ENCODE data around the gene TMEM121. TPM values are rescaled to one million over a fixed set of nuclear protein-coding genes. Genes with fewer than 3 reads are reported as not detected.

Gene TMEM121
- total RNA-seq, 4 donors from 2014 or later = 3.9 to 6.7 (median 5.2) TPM

DNA sequence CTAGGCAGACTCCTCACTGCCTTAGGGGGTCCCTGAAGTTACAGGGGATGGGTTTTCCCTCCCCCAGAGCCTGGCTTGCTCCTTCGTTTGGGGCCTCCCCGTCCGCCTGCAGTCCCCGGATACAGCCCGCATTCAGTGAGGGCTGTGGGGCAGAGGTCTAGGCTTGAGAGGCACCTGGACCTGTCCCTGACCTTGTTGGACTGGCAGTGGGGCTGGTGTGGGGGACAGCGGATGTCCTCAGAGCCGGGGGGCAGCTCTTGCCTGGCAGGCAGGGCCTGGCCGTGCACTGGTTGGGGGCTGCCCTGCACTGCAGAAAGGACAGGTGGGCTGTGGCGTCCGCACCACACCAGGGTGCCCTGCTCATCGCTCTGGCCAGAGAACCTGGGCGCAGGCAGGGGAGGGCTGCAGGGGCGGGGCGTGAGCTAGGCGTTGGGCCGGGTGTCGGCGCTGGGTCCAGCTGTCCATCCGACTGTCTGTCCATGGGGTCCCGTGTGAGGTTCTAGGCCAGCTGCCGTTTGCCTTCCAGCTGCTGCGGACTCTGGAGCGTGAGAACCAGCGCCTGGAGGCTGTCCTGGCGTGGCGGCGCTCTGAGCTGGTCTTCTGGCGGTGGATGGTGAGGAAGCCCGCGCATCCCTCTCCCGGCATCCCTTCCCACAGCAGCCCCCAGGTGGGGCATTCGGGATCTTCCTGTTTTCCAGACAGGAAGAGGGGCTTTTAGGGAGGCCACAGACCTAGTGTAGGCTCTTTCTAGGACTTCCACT lies 29.4 kb upstream of the TMEM121 start:
- WGBS, 2 donors (ENCODE audit: low coverage in 1 of 2) = 96% methylated on average over 5 of the region's 32 CpGs; no CpG with 5 or more reads in 1 of the 2 donors
- no peak for ATAC-seq
- Histone ChIP-seq H3K27ac (no peak overlapping the region), H3K36me3 (peaks cover 0 to 12% of the 10 kb centered on the region in 2 donors), H3K27me3 (no peaks in the 10 kb centered on the region), H3K4me3 (no peak overlapping the region), H3K4me1 (peaks cover 0 to 18% (median 0%) of the 10 kb centered on the region in 3 donors), H3K9me3 (no peaks in the 10 kb centered on the region)
- TF ChIP-seq EP300 (IDR thresholded peaks at IDR 0.05) (no peak), POLR2A (IDR thresholded peaks at IDR 0.05) (no peak), POLR2AphosphoS5 (IDR thresholded peaks at IDR 0.05) (no peak)
- TF ChIP-seq, protein P1, sequence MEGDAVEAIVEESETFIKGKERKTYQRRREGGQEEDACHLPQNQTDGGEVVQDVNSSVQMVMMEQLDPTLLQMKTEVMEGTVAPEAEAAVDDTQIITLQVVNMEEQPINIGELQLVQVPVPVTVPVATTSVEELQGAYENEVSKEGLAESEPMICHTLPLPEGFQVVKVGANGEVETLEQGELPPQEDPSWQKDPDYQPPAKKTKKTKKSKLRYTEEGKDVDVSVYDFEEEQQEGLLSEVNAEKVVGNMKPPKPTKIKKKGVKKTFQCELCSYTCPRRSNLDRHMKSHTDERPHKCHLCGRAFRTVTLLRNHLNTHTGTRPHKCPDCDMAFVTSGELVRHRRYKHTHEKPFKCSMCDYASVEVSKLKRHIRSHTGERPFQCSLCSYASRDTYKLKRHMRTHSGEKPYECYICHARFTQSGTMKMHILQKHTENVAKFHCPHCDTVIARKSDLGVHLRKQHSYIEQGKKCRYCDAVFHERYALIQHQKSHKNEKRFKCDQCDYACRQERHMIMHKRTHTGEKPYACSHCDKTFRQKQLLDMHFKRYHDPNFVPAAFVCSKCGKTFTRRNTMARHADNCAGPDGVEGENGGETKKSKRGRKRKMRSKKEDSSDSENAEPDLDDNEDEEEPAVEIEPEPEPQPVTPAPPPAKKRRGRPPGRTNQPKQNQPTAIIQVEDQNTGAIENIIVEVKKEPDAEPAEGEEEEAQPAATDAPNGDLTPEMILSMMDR (IDR thresholded peaks at IDR 0.05) = no peak

DNA sequence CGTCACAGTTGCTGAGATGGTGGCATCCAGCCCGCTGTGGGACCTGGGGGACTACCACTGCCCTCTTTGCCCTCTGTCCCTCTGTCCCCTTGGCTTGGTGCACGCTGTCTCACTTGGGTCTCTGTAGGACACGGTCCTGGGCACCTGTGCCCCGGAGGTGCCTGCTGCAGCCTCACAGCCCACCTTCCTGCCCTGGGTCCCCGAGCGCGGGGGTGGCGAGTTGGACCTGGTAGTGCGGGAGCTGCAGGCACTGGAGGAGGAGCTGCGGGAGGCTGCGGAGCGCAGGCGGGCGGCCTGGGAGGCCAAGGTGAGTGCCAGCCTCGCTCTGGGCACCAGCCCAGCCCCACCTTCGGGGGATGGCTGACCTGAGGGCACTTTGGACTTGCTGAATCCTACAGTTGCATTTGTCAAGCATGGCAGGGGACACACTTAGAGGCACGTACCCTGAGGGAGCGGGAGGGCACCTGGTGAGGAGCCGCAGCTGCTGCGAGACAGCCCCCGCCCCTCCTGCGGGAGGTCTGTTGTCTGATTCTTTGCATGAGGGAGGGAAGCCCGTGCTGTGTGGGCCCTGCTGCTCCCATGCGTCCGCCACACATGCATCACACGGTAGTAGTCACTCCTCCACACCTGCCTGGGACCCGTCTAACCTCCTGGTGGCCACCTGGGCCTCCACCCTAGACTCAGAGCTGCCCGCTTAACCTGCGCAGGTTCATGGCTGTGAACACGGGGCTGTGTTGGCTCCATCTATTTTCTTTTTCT lies 28.5 kb upstream of the TMEM121 start:
- no peak overlapping the region for H3K4me3 ChIP-seq

GRCh38 chr14:105498430-105499255 lies 27.7 kb upstream of the TMEM121 start:
- peak; percentile 3 for ATAC-seq
- no CpG with 5 or more reads among the region's 36 CpGs for WGBS, 2 donors (ENCODE audit: low coverage in 1 of 2)
- no peaks in the 10 kb centered on the region for H3K27me3 ChIP-seq
- peak overlapping the region in 2 of 4 donors; percentile 39 to 47 for H3K27ac ChIP-seq
- no peaks in the 10 kb centered on the region for H3K36me3 ChIP-seq
- TF ChIP-seq EP300 (IDR thresholded peaks at IDR 0.05) = no peak
- TF ChIP-seq POLR2A (IDR thresholded peaks at IDR 0.05) = no peak
- TF ChIP-seq POLR2AphosphoS5 (IDR thresholded peaks at IDR 0.05) = no peak
- TF ChIP-seq, protein P1 (IDR thresholded peaks at IDR 0.05) = no peak
- H3K4me1 ChIP-seq = peaks cover 0 to 10% (median 0%) of the 10 kb centered on the region in 3 donors
- no peak overlapping the region for H3K4me3 ChIP-seq
- H3K9me3 ChIP-seq = no peaks in the 10 kb centered on the region

More for the DNA sequence above, 28.5 kb upstream of the TMEM121 start:
- Histone ChIP-seq H3K27me3 (no peaks in the 10 kb centered on the region), H3K27ac (no peak overlapping the region), H3K36me3 (peaks cover 0 to 7% of the 10 kb centered on the region in 2 donors), H3K4me1 (peaks cover 0 to 10% (median 0%) of the 10 kb centered on the region in 3 donors), H3K9me3 (no peaks in the 10 kb centered on the region)
- ATAC-seq = no peak
- WGBS, 2 donors (ENCODE audit: low coverage in 1 of 2) = 73 to 81% methylated on average over 4 to 8 of the region's 31 CpGs
- TF ChIP-seq EP300 (IDR thresholded peaks at IDR 0.05) (no peak), POLR2A (IDR thresholded peaks at IDR 0.05) (no peak)

- peak overlapping the region in 2 of 4 donors; percentile 39 to 47 for H3K27ac ChIP-seq
- 100% methylated on average over 1 of the region's 27 CpGs; no CpG with 5 or more reads in 1 of the 2 donors for WGBS, 2 donors (ENCODE audit: low coverage in 1 of 2)
- no peaks in the 10 kb centered on the region for H3K9me3 ChIP-seq
- H3K4me1 ChIP-seq = peaks cover 0 to 10% (median 0%) of the 10 kb centered on the region in 3 donors
- TF ChIP-seq EP300 (IDR thresholded peaks at IDR 0.05) (no peak), POLR2A (IDR thresholded peaks at IDR 0.05) (no peak), POLR2AphosphoS5 (IDR thresholded peaks at IDR 0.05) (no peak)
- TF ChIP-seq, protein P1 (IDR thresholded peaks at IDR 0.05) = no peak
- no peaks in the 10 kb centered on the region for H3K36me3 ChIP-seq
- no peak overlapping the region for H3K4me3 ChIP-seq
- no peaks in the 10 kb centered on the region for H3K27me3 ChIP-seq
- no peak for ATAC-seq
Measured at GRCh38 chr14:105499256-105500035, 26.9 kb upstream of the TMEM121 start.
